GM04504 (cell line): Measurements from ENCODE around the gene CDC14C.
"Not testable (repeated sequence)": the region's sequence is repeated elsewhere in the genome, so short reads cannot be mapped to it uniquely, and the experiment has no call there.

Source experiments
- DNase-seq: peaks from one replicate; pipeline ENCODE4 v3.0.0-alpha.2; 2012; ENCODE audit warnings: low read depth

Gene CDC14C

DNA sequence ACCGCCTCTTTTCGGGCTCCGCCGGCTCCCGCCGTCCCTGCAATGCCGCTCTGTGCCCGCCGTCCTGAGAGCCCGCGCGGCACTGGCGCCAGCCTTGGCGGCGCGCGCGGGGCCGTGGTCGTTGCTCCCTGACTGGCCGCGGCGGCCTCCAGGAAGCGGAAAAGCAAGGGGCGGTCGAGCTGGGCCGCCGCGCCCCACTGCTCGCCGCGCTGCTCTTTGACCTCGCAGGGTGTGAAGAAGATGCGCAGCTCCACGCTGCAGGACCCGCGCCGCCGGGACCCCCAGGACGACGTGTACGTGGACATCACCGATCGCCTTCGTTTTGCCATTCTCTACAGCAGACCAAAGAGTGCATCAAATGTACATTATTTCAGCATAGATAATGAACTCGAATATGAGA is at the start of gene CDC14C:
TSS of gene CDC14C (plus strand) at position 115 of the 400 bp plus-strand sequence. CDS start at position 241, 126 bp downstream.
- DNase-seq, result no peak

DNA sequence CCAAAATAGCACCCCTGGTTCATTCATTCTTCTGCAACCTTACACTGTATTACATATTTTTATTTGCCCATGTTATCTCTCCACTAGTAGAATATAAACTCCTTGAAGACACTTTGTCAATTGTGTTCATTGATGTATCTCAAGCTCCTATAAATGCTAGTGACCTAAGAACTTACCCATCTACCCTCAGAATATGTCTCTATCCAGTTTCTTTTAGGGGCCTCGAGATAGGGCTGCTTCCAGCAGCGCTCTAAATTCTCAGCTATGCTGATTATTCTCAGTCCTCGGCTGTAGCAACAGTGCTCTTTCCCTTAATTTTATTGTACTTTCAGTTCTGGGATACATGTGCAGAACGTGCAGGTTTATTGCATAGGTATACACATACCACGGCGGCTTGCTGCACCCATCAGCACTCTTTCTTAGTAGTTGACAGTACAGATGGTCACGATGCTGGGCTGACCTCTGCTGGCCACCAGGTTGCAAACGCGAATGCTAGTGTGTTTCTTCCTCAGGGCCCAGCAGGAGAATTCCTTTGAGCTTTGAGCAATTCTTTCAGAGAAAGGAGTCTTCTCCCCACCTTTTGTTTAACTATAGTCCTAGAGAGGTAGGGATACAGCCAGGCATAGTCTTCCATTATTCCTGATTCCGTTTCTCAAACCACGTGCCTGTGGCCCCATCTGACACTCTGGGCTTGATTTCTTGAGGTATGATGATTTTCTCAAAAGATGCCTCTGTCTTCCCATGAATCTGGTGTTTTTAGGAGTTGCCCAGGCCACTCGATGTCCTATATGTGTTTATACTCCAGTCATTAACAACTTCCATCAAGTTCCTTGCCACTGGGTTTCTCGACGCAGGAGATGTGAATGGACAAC is 49.1 kb upstream of the CDC14C start:
- DNase-seq, result no peak

DNA sequence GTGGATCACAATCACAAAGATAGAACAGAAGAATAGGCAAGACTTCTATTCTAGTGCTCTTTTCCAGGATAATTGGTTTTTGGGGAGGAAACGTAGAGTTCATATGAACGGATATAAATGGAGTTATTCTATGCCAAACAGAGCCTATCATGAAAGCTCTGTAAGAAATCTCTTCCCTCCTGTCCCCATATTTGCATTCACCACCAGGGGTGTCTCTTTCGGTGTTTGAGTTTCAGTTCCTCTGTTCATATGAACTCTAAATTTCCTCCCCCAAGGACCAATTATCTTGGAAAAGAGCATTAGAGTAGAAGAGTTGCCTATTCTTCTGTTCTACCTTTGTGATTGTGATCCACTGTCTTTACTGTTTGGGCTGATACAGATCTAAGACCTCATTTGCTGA is 48.3 kb upstream of the CDC14C start:
- no peak for DNase-seq

DNA sequence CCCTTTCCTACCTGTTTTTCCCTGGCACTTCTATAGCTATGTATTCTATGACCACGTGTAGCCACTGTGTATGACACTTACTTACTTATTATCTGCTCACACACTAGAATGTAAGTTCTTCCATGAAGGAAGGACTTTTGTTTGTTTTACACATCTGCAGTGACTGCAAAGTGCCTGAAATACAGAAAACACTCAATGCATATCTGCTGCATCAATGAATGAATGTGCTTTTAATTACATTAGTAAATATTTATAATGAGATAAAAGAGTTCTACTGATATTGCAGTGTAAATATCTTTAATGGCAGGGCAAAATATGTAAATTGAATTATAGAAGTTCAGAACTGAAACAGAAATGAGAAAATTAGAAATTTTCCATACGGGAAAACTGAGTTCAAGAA is 43.5 kb upstream of the CDC14C start:
- no peak for DNase-seq

DNA sequence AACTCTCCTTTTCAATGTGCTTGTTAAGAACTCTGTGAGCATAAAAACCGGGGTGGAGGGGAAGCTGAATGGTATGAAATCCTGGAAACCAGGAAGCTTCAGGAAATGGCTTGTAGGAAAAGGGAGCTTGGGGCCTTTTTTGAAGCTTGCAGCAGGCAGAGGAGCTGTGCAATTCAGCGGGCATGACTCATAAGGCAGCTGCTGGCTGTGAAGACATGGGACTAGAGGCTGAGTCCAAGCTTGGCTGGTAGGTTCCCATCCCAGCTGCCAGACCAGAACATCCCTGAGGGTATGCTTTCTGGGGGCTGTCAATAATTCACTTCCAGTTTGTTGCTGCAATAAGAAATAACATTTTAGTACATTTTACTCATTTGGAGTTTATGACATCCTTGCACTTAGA is 36.8 kb upstream of the CDC14C start:
- no peak for DNase-seq

DNA sequence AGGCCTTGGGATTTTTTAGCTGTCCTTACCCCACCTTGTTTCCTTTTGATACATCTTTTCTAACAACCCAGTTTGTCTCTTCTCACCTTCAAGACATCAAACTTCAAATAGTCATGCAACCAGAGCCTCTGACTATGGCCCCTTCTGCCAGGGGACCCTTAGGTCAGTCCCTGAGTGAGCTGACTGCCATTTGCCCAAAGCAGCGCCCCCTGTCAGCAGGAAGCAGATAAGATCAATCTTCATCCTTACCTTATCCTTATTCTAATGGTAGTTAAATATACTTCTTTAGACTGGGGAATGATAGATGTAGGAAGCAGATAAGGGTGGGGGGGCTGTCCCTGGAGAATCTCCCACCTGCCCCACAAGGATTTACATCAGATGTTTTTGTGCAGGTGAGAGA is 29.8 kb upstream of the CDC14C start:
- DNase-seq, result no peak

DNA sequence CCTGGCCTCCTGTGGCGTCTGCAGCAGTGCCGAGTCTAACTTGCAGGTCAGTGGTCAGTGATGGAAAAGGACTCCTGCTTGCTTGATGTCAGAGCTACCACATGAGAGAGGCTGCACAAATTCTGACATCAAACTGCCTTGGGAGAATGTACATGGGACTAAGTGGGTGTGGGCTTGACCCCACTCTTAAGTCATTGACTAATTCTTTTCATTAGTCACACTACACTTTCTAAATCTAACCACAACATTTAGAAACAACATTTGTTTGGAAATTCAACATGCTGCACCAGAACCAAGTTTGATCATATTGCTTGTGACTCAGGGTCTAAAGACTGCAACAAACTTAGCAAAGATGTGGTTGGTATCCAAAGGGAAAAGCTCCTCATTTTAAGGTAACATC is 24.4 kb upstream of the CDC14C start:
- no peak for DNase-seq

DNA sequence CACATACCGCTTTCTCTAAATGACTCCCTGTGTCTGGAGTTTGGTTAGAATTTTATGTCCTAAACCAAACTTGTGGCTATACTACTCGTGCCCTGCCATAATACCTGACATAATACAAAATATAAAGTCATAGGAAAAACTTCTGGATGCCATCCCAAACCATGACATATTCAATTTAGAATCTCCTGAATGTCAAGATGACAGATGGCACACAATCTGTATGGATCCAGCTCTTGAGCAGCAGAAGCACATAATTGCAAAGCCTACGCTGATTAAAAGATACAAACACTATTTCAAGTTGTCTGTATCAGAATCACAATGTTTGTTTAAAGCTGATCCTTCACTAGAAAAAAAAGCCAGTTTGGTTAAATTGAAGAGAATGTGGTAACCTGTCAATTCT is 22.4 kb upstream of the CDC14C start:
- DNase-seq, result no peak

DNA sequence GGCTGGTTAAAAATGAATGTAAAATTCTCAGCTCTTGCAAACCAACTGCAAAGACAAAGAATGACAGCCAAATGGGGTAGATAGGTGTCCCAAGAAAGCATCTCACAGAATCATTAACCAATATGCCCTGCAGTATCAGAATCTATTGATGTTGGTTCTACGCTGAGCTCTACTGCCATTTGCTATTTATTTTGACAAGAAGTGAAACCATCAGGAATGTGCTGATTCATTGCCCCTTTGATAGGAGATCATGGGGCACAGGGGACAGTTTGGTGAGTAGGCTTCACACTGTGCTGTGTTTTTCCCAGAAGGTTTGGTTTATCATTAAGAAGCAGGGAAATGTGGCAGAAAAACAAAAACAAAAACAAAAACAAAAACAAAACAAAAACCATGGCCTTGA is 19.4 kb upstream of the CDC14C start:
- DNase-seq, result no peak

DNA sequence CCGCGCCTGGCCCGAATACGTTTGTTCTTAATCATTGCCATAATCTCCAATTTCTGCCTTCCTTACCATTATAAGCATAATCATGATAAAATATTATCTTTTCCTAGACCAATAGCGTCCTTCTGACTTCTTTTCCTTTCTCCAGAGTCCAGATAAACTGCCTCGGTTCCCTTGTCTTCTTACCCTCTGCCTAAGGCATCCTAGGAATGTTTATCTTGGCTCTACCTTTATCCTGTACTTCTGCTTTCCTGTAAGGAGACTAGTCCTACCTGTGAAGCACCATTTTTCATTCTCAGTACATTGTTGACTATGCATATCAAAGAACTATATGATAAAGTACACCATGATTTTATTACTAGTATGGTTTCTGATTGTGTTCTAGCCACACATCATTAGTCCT is 18.7 kb upstream of the CDC14C start:
- DNase-seq, result not testable (repeated sequence)

DNA sequence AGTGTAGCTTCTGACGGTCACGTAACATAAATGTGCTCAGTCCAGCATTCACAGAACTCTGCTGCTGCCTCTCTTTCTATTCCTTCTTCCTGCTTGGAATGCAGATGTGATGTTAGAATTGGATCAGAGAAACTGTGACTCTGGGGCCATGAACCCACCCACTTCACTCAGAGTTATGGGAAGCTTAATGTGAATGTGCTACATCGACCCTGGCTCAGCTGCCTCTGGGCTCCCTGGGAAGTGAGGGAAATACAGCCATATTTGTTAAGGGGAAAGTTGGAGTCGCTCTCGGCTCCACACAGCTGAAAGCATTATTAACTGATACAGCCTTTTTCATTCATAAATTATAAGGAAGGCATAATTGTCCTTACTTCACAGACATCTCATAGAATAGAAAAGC is 14.5 kb upstream of the CDC14C start:
- not testable (repeated sequence) for DNase-seq

DNA sequence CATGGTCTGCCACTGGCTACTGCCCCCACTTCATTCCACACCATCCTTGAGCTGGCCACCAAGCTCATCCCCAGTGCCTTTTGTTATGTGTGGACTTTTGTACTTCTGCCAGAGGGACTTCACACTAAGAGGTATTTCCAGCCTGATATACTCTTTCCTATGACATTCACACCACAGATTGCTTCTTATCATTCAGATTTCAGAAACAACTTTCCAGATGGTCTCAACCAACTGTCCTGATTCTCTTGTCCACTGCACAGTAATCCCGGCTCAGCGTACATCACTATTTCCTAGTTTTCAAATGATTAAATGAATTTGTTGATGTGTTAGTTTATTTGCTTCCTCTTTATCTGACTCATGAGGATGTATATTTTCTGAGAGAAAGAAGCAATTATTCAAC is 7.1 kb downstream of the CDC14C start:
- DNase-seq, result no peak

DNA sequence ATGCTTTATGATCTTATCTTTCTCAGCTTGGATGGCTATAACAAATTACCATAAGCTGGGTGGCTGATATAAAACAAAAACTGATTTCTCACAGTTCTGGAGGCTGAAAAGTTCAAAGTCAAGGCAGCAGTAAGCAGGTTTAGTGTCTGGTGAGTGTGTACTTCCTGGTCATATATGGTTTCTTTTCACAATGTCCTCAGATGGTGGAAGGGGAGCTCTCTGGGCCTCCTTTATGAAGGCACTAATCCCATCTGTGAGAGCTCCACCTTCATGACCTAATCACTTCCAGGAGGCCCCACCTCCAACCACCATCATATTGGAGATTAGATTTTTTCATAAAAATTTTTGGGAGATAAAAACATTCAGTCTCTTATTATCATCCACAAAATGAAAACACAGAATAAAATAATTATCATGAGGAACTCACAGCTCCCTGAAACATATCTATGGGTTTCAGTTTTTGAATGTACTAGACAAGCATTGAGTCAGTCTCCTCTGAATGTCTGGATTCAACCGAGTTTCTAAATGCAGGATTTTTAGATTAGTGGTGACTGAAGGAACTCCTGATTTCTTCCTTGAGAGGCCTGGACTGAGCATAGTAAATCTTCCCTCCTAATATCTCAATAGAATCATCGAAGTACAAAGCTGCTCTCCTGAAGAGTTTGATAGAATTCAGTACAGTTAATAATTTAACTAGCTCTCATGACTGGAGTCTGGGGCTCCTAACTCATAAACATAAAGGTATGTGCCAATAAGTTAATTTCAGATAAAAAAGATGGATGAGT is 8.0 kb downstream of the CDC14C start:
- no peak for DNase-seq

DNA sequence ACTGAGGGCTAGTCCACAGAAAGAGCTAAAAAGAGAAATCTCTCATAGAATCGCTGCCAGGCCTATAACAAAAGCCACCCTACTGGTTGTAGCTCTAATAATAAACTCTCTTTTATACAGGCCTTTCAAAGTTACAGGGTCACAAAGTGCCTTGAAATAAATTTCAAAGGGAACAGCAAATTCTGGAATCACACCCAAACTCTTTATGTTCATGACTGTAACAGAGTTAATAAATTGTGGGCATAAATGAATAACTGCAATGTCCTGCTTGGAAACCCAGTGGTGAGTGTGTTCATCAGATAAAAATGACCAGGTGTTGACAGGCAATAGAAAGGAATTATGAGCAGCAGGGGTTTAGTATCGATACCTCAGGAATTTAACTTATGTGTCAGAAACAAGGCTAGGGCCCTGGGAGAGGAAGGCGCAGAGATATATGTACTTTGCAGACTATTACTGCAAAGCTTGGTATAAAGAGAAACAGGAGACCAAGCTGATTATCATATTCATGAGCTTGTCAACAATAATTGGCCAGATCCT is 9.3 kb downstream of the CDC14C start:
- no peak for DNase-seq

DNA sequence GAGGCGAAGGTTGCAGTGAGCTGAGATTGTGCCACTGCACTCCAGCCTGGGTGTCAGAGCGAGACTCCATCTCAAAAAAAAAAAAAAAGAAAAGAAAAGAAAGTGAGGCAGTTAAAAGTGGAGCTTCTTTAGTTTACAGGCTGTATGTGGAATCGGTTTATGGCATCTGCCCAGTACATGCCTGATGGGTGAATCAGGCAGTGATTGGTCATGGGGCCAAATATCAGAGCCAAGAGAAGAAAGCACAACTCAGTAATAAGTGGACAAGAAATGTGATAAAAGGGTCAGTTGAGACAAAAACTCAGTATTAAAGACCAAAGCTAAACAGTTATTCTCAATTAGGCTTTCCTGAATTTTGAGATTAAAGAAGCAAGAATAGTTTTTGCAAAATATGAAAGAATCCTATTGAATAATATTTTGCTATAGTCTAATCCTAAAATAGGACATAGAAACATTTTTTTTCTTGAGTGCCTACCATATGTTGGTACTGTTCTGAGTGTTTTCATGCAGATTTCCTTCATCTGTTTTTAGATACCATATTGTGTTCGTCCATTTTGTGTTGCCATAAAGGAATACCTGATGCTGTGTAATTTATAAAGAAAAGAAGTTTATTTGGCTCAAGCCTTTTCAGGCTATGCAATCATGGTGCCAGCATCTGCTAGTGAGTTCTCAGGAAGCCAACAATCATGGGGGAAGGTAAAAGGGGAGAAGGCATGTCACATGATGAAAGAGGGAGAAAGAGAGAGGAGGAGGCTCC is 14.4 kb downstream of the CDC14C start:
- no peak for DNase-seq

DNA sequence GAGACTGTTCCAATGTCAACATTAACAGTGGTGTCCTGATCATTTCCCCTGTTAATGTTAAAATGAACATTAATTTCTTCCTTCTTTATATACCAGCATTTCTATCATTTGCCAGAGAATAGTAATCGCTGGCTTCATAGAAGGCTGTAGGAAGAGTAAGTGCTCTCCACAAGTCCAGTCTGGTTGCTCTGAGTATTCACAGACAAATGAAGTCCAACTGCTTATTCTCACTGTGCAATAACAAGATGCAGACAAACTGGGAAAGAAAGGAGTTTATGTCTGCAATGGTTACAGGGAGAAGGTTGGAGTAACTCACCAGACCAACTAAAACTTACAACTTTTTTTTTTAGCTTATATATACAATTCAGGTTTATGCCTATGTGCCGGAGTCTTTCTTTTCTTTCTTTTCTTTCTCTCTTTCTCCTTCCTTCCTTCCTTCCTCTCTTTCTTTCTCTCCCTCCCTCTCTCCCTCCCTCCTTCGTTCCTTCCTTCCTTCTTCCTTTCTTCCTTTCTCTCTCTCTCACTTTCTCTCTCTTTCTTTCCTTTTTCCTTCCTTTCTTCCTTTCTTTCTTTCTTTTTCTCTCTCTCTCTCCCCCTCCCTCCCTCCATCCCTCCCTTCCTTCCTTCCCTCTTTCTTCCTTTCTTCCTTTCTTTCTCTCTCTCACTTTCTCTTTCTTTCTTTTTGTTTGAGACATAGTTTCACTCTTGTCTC is 19.1 kb downstream of the CDC14C start:
- no peak for DNase-seq

DNA sequence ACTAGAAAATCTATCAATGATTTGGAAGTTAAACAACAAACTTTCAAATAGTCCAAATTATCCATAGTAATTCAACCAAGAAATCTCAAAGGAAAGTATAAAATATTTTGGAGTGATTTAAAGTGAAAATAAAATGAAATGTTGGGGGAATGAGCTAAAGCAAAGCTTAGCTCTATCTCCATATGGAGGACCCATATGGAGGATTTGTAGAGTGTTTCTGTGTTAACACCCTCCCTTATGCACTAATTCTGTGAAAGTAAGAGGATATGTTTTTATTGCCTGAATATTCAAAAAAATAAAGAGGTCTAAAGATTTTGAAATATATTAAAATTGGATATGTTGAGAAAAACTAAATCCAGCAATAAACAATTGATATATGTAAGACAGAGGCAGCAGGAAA is 31.6 kb downstream of the CDC14C start:
- DNase-seq, result no peak

DNA sequence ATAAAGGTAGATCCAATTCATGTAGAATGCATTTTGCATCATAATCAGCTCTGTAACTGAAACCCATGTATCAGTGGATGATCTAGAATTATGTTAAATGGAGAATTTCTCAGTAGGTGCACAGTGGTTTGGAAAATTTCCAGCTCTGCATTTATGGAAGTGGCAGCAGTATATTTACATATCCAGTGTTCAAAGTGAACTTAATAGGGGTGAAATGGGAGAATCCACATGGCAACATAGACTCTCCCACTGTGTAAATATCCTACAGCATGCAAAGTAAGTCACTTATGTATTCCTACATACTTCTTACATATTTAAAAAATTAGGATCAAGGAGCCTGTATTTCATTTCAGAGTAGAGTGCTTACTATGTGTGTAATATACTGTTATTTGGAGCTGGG is 35.3 kb downstream of the CDC14C start:
- no peak for DNase-seq

DNA sequence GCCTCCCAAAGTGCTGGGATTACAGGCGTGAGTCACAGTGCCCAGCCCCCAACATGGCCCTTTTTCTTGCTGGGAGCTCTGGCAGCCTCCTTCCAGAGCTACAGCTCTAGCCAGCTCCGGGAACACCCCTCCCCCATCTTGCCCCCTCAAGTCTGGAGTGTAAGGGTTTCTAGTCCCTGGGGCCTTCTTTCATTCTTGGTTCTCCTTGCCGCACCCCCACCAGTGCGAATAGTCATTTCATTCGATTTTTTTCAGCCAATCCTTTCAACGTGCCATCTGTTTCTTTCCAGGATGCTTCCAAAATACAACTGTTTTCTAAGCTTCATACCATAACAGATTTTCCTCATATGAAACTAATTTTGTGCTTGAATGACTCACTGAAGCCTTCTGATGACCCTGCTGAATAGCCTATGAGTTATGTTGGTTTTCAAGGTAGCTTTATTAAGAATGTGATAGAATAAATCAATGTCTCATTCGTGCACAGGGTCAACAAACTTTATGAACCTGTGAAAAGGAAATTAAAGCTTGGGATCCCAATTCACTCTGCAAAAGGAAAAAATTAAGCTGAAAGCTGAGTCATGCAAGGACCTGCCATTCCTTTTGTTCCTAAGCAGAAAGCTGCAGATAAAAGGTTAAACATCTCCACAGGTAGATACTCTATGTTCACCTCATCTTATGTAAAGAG is 38.6 kb downstream of the CDC14C start:
- peak; percentile 8 for DNase-seq

DNA sequence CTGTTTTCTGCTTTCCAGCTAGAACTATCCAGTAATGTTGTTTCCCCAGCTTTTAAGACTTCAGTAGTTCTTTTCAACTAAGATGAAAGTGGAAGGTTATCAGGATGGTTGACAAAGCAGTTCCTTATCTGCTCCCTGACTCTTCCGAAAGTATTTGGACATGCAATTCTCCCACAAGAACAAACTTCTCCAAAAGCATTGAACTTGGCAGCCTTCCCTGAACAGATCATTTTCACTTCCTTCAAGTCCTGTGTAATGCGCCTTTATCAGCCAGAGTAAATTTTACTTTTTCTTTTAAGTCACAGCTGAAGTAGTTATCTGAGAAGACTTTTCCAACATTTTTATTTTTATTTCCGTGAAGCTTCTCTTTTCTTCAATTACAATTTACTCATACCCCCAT is 39.7 kb downstream of the CDC14C start:
- no peak for DNase-seq

DNA sequence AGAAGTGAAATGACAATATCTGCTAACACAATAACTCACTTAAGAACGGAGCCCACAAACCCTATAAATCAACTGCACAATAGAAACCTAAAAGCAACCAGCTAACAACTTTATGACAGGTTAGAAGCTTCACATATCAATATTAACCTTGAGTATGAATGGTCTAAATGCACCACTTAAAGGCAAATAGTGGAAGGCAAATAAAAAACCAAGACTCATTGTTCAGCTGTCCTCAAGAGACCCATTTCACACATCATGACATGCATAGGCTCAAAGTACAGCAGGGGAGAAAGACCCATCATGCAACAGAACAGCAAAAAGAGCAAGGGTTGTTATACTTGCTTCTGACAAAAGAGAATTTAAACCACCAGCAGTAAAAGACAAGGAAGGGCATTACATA is 46.8 kb downstream of the CDC14C start:
- no peak for DNase-seq
